ENCODE measurements around the gene QSOX2.

QSOX2 gene

GRCh38 chr9:136226680-136227407 lies 18.8 kb downstream of the QSOX2 start:
- TF ChIP-seq CTCF (IDR thresholded peaks at IDR 0.05; ENCODE audit: low read depth, low read length), result no peak
- Histone ChIP-seq H3K9me3 (ENCODE audit: severe bottlenecking) (no peaks in the 10 kb centered on the region), H3K27me3 (ENCODE audit: insufficient read depth, low read depth, severe bottlenecking) (no peaks in the 10 kb centered on the region), H3K27ac (peak overlapping the region; percentile 73), H3K4me3 (ENCODE audit: low read depth, low read length) (peak overlapping the region; percentile 26), H3K36me3 (peaks cover 64% of the 10 kb centered on the region)
- peak; percentile 81 for DNase-seq

DNA sequence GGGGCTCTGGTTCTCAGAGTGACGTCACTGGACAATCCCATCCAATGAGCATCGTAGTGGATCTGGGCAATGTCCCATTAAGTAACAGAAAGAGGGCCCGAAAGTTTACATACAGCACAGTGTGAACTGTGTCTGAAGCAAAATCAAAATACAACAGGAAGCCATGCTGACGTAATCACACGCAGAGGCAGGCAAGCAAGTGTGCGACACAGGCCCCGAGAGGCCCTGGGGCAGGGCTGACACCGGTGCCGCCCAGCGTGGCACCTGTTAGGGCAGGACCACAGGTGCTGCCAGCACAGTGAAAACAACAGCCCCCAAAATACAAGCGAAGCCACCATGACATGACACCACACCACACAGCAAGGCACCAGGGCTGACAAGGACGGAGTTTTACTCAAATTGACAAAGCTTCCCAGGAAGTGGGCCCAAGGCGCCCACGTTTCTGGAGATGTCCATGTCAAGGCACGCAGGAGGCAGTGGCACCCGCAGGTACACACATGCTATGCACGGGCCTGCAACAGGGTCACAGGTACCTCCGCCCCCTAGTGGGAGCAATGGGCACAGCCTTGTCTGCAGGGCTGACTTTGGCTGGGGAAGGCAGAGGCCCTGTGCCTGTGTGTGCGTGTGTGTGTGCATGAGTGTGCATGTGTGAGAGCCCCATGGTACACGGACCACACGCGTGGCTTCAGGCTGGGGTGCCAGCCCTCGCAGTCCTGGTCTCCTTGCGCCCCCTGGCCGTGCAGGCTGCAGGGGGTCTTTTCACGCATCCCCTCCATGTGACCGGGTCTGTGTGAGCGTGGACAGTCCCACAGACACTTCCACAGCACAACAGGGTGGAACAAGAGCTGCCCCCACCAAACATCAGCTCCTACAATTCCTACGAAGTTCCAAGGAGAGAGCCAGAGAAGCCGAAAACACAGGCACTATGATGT lies 19.6 kb downstream of the QSOX2 start:
- peak overlapping the region; percentile 73 for H3K27ac ChIP-seq
- DNase-seq, result peak; percentile 88
- no peaks in the 10 kb centered on the region for H3K9me3 ChIP-seq (ENCODE audit: severe bottlenecking)
- TF ChIP-seq CTCF (IDR thresholded peaks at IDR 0.05; ENCODE audit: low read depth, low read length), result peak; percentile 99
- H3K36me3 ChIP-seq, result peaks cover 65% of the 10 kb centered on the region
- no peaks in the 10 kb centered on the region for H3K27me3 ChIP-seq (ENCODE audit: insufficient read depth, low read depth, severe bottlenecking)
- peak overlapping the region; percentile 26 for H3K4me3 ChIP-seq (ENCODE audit: low read depth, low read length)

DNA sequence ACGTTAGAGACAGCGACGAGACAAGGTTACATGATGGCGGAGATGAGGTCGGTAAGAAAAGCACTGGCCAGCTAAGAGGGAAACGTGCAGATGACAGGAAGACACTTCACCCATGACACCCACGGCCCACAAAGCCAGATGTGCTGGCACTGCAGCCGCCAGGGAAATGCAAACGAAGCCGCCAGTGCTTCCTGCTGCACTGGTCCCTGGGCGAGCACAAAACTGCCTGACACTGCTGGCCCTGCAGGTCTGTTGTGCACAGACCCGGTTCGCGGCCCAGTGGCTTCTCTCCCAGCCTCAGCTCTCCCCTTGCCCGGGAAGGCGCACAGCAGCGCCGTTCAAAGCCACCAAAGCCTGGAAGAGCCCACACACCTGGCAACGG lies 20.3 kb downstream of the QSOX2 start:
- Histone ChIP-seq H3K27ac (no peak overlapping the region; the same call in none of the 2 replicates), H3K27me3 (ENCODE audit: insufficient read depth, low read depth, severe bottlenecking) (no peaks in the 10 kb centered on the region), H3K9me3 (ENCODE audit: severe bottlenecking) (no peaks in the 10 kb centered on the region), H3K36me3 (peaks cover 62% of the 10 kb centered on the region), H3K4me3 (ENCODE audit: low read depth, low read length) (no peak overlapping the region)
- no peak for DNase-seq
- TF ChIP-seq CTCF (IDR thresholded peaks at IDR 0.05; ENCODE audit: low read depth, low read length), result no peak

- TF ChIP-seq CTCF (IDR thresholded peaks at IDR 0.05; ENCODE audit: low read depth, low read length), result no peak
- H3K9me3 ChIP-seq (ENCODE audit: severe bottlenecking), result no peaks in the 10 kb centered on the region
- H3K27ac ChIP-seq, result no peak overlapping the region
- H3K36me3 ChIP-seq, result peaks cover 60% of the 10 kb centered on the region
- no peak overlapping the region for H3K4me3 ChIP-seq (ENCODE audit: low read depth, low read length)
- DNase-seq, result no peak
- H3K27me3 ChIP-seq (ENCODE audit: insufficient read depth, low read depth, severe bottlenecking), result no peaks in the 10 kb centered on the region
Measured at GRCh38 chr9:136223871-136224640, 21.6 kb downstream of the QSOX2 start.

DNA sequence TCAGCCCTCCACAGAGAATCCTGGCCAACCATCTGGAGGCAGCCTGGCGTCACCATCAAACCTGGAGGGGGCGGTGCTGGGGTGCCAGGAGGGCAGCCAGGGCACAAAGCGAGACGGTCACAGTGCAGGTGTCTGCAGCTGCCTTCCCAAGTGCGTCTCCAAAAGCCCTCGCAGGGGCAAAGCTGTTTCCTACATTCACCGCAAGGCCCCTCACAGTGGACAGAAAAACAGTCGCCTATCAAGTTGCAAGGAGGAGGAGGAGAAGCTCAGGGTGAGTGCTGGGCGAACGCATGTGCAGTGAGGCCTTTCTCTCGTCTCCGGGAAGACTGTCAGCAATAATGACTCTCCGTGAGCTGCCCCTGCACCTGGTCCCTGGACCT lies 22.7 kb downstream of the QSOX2 start:
- Histone ChIP-seq H3K9me3 (ENCODE audit: severe bottlenecking) (no peaks in the 10 kb centered on the region), H3K36me3 (peaks cover 67% of the 10 kb centered on the region), H3K4me3 (ENCODE audit: low read depth, low read length) (no peak overlapping the region), H3K27ac (peak overlapping the region; percentile 25; the same call in 1 of the 2 replicates), H3K27me3 (ENCODE audit: insufficient read depth, low read depth, severe bottlenecking) (no peaks in the 10 kb centered on the region)
- no peak for TF ChIP-seq CTCF (IDR thresholded peaks at IDR 0.05; ENCODE audit: low read depth, low read length)
- no peak for DNase-seq

Data from WERI-Rb-1 (cell line).